ENCODE results near the gene HAUS3. TPM values are rescaled to one million over a fixed set of nuclear protein-coding genes. Genes with fewer than 3 reads are reported as not detected.

HAUS3 gene
- total RNA-seq, 2 donors from 2014 or later: 3.7 to 4.1 TPM

DNA sequence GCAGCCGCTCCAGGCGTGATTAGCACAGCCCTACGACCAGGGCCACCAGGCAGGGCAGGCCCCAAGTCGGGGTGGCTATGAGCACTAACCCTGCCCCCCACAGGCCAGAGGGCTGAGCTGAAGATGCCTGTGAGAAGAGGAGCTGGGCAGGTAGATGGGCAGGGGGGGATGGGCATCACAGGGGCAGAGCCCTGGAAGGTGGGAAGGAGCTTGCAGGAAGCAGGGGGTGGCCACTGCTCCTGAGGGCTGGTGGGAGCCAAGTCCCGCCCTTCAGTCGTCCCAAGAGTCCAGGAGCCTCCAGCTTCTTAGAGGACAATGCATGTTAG, 27.2 kb upstream of the HAUS3 start:
- Histone ChIP-seq H3K4me3 (no peak overlapping the region), H3K9me3 (no peaks in the 10 kb centered on the region)
- no peak for DNase-seq (ENCODE audit: low spot score)

DNA sequence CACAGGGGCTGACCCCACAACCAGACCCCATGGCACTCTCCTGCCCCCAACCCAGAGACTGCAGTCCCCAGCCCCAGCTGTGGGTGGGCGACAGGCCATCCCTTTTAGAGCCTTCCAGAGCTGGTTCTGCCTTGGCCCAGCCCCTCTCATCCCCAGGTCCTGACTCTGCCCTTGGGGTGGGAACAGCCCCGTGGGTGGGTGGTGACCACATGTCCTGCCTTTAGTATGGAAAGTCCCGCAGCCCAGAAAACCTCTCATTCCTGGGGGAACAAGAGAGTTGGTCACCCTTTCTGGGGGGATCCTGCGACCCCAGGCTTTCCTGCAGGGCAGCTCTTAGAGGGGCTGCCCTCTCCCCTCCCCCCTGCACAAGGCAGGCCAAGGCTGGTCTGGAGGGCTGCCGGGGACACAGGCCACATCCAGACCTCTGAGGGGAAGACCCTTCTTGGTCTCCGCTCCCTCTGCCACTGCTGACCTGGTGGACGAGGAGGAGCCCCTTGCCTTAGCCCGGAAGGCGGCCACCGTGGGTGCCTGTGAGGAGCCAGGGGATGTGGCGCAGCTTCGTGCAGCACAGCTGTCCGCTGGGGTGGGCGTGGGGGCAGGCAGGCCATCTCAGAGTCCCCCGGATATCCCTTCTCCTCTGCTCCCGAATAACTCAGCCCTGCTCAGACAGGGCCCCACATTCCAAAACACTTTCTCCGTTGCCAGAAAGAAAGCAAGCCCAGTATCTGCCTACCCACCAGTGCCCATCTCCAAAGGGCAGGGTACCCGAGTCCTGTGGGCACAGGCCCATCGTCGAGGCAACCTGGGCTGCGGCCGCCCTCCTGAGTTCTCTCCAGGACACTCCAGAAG, 26.7 kb upstream of the HAUS3 start:
- no peaks in the 10 kb centered on the region for H3K9me3 ChIP-seq
- H3K4me3 ChIP-seq: no peak overlapping the region
- no peaks in the 10 kb centered on the region for H3K27me3 ChIP-seq
- peaks cover 0 to 44% of the 10 kb centered on the region in 2 donors for H3K4me1 ChIP-seq
- no peaks in the 10 kb centered on the region for H3K36me3 ChIP-seq
- no peak for DNase-seq (ENCODE audit: low spot score)
- no peak overlapping the region for H3K27ac ChIP-seq
- no peak for TF ChIP-seq CTCF (IDR thresholded peaks at IDR 0.05)

More for the DNA sequence above, 27.2 kb upstream of the HAUS3 start:
- Histone ChIP-seq H3K36me3 (no peaks in the 10 kb centered on the region), H3K4me1 (peaks cover 0 to 44% of the 10 kb centered on the region in 2 donors), H3K27ac (no peak overlapping the region), H3K27me3 (no peaks in the 10 kb centered on the region)
- TF ChIP-seq CTCF (IDR thresholded peaks at IDR 0.05): no peak

DNA sequence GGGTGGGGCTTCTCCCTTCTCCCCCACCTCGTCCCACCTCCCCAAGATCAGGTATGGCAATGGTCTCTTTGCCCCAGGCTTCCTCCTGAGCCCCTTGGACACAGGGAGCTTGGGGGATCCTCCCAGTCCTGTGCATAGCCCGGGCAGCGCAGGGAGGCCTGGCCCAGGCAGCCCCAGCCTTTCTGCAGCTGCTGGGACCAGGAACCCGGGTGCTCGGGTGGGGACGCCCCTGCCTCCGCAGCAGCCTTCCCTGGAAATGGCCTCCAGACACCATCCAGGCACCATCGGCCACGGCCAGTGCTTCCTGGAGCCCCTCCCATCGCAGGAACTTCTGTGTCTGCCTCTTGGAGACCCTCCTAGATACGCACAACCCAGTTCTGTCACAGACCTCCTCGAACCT, 25.9 kb upstream of the HAUS3 start:
- TF ChIP-seq CTCF (IDR thresholded peaks at IDR 0.05): no peak
- no peaks in the 10 kb centered on the region for H3K27me3 ChIP-seq
- H3K4me1 ChIP-seq: peaks cover 0 to 51% of the 10 kb centered on the region in 2 donors
- no peak overlapping the region for H3K4me3 ChIP-seq
- no peaks in the 10 kb centered on the region for H3K36me3 ChIP-seq
- H3K9me3 ChIP-seq: no peaks in the 10 kb centered on the region
- no peak for DNase-seq (ENCODE audit: low spot score)
- no peak overlapping the region for H3K27ac ChIP-seq

GRCh38 chr4:2267320-2267811, 25.4 kb upstream of the HAUS3 start:
- Histone ChIP-seq H3K36me3 (no peaks in the 10 kb centered on the region), H3K4me1 (peaks cover 0 to 55% of the 10 kb centered on the region in 2 donors), H3K27me3 (no peaks in the 10 kb centered on the region), H3K4me3 (no peak overlapping the region), H3K9me3 (no peaks in the 10 kb centered on the region), H3K27ac (no peak overlapping the region)
- TF ChIP-seq CTCF (IDR thresholded peaks at IDR 0.05): no peak
- no peak for DNase-seq (ENCODE audit: low spot score)

DNA sequence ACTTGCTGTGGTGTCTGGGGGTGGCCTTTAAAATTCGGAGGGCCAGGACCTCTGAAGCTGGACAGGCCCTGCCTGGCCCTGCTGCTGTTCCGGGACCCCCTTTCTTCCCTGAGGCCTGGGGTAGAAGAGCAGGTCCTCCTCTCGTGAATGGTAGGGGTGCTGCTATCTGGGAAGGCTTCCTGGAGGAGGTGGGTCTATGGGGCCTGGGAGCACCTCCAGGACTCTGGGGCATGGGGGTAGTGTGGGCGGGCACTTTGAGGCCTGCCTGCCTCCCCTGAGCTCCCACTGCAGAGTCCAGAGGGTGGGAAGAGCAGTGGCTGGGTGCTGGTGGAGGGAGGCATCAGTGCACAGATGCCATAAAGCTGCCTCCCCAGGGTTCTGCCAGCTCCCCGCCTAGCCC, 24.9 kb upstream of the HAUS3 start:
- Histone ChIP-seq H3K36me3 (no peaks in the 10 kb centered on the region), H3K4me1 (peaks cover 0 to 55% of the 10 kb centered on the region in 2 donors), H3K27me3 (no peaks in the 10 kb centered on the region), H3K9me3 (no peaks in the 10 kb centered on the region), H3K27ac (peak overlapping the region in 1 of 2 donors; percentile 10), H3K4me3 (no peak overlapping the region)
- DNase-seq (ENCODE audit: low spot score): no peak
- no peak for TF ChIP-seq CTCF (IDR thresholded peaks at IDR 0.05)
